Gastroesophageal sphincter (tissue), 3 donors: ENCODE results near the gene NCKAP5.

Source experiments
- CTCF ChIP-seq, 4 experiments: fragments of 200-600 bp in 2 of 4; fragments of 450-650 bp in 2 of 4; sonication (generic) in 1 of 4; IDR thresholded peaks; one replicate each; pipeline ENCODE4 v1.5.1; 2017 to 2019; ENCODE audit warnings: antibody characterized with exemption in 4 of 4, mild to moderate bottlenecking in 2 of 4, moderate library complexity in 2 of 4
- POLR2A ChIP-seq, 2 donors: fragments of 450-650 bp; IDR thresholded peaks; one replicate each; pipeline ENCODE4 v1.6.1; 2017; ENCODE audit warnings: antibody characterized with exemption in 2 of 2, mild to moderate bottlenecking in 2 of 2, moderate library complexity in 1 of 2

- no peak for TF ChIP-seq CTCF (IDR thresholded peaks at IDR 0.05)
- TF ChIP-seq POLR2A (IDR thresholded peaks at IDR 0.05), result no peak
Observed at GRCh38 chr2:133341575-133341974, 226.7 kb downstream of the NCKAP5 start.
